Mesenteric fat pad (tissue), 1 donor: Measurements from ENCODE around the gene UMAD1. TPM values are rescaled to one million over a fixed set of nuclear protein-coding genes. Genes with fewer than 3 reads are reported as not detected.
"Not testable (repeated sequence)": the region's sequence is repeated elsewhere in the genome, so short reads cannot be mapped to it uniquely, and the experiment has no call there.

Experiments
- DNase-seq: peaks from one replicate; pipeline ENCODE4 v3.0.0-alpha.2; 2020; ENCODE audit warnings: low spot score
- total RNA-seq: library from RNA; stranded (reverse); fragmentation: NEBNext Ultra II Directional; extraction: Animal tissue kit (Norgen Biotek cat#: 25700); gene quantifications from one replicate; pipeline ENCODE4 v1.2.1, GENCODE V29; 2021
- donor health status: DM: yes; HTN: yes; CAD: no.

The UMAD1 gene
- total RNA-seq, 1 donor from 2014 or later: 9.9 TPM

DNA sequence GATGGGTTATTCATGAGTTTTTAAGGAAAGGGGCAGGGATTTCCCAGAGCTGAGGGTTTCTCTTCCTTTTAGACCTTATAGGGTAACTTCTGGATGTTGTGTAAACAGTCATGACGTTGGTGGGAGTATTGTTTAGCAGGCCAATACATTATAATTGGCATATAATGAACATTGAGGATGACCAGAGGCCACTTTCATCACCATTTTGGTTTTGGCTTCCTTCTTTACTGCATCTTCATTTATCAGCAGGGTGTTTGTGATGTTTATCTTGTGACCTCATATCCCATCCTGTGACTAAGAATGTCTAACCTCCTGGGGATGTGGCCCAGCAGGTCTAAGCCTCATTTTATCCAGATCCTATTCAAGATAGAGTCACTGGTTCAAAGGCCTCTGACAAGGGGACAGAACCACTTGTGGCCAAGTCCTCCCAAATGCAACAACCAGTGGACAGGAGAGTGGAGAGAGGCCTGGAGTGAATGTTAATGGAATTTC is 155.1 kb downstream of the UMAD1 start:
- DNase-seq: no peak

DNA sequence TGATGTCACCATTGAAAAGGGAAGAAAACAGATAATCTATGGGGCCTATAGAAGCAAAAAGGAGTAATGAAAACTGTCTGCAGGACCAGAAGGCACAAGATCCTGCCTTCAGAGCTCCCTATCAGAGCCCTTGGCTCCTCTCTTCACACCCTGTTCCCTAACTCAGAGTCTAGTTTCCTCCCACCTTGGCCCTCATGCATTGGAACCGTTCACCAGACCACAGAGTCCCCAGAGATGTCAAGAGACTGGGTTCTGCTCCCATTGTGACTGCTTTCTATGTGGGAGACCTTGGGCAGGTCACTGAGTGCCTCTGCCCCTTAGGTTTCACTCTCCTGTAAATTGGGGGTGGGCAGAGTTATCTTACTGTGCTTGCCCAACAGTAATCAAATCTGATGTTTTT is 158.0 kb downstream of the UMAD1 start:
- DNase-seq: no peak

DNA sequence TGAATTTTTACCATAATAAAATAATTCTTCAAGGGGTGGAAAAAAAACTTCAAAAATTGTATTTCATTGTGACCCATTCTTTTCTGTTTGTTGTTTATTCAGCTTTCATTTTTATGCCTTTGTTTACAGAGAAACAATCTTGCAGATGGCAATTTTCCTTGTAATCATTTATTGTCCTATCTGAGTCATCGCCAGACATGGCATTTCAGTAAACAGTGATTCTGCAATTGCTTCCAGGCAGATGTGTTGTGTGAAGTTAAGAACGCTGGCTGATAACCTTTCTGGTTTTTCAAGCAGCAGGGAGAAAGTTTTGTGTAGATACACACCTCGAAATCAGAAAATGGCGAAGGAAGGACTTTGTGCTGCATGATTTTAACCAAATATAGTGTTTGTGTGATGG is 158.6 kb downstream of the UMAD1 start:
- DNase-seq: no peak

DNA sequence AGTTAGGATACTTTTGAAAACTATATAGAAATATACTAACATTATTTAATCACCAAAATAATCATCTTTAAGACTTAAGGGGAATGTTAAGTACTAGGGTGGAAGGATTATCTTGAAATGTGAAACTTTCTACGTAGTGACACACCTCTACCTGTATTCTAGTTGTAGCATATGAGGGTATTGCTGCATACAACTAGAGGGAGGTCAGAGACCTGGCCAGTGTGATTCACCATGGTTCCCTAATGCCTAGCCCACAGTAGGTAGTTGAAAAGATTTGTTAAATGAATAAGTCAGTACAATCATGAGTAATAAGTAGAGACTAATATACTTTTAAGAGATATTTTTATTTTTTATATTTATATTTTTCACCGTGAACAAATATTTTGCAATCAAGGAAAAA is 162.0 kb downstream of the UMAD1 start:
- no peak for DNase-seq

DNA sequence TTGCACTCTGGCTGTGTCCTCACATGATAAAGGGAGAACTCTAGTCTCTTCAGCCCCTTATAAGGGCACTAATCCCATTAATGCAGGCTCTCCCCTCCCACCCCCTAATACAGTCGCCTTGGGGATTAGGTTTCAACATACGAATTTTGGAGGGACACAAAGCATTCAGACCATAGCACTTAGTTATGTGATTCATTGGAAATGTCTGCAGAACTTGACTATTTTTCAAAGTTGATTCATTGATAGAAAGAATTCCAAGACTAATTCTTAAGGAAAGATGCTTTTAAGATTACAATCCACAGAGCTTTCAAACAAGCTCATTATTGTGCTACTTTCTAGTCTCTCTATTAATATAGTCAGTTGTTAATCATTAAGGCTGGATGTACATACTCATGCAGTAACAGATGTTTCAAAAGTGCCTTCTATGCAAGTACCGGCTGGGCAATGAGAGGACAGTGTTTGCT is 163.2 kb downstream of the UMAD1 start:
- no peak for DNase-seq

DNA sequence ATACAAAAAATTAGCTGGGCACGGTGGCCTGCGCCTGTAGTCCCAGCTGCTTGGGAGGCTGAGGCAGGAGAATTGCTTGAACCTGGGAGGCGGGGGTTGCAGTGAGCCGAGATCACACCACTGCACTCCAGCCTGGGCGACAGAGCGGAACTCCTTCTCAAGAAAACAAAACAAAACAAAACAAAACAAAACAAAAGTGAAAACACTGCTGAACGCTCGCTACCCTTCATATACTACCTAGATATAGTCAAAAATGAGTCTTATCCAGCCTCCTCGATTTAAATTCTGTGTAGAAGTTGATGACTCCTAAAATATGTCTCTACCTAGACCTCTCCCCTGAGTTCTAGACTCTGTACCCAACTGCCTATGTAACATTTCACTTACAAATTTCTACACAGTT is 164.3 kb downstream of the UMAD1 start:
- DNase-seq: not testable (repeated sequence)

DNA sequence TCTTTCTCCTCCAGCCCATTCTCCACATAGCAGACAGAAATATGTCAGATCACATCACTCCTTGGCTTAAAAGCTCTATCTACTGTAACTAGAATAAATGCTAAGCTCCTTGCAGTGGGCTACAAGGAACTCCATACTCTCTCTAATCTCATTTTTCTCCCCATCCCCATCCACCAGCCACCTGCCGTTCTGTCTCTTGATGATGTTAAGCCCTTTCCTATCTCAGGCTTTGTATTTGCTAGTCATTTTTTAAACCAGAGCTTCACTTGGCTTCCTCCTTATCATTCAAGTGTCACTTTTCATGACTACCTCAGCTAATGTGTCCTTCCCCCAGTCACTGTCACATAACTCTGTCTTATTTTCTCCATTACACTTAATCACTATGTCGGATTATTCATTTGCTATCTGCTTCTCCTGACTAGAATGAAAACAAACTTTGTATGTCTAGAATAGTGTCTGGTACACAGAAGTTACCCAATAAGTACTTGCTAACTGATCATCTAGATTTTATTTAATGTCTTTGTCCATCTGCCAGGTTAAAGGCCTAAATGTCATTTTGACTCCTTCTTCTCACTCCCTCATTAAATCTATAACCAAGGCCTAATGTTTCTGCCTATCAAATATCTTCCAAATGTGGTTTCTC is 165.1 kb downstream of the UMAD1 start:
- DNase-seq: no peak

DNA sequence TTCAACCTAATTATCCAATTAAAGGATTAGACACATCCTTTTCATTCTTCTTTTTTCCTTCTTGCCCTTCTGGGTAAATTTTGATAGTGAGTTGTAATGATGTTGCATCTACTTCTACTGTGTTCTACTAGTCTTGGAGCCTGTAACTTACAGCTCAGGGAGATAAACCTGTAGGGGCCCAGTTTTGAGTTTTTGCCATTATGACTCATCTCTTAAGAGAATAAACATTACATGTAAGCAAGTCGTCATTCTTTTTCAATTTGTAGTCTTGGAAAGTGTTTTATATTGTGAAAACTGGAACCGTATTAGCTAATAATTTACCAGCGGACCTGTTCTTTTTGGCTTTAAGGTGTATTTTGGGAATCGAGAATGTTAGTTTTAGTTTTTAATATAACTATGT is 167.6 kb downstream of the UMAD1 start:
- no peak for DNase-seq

DNA sequence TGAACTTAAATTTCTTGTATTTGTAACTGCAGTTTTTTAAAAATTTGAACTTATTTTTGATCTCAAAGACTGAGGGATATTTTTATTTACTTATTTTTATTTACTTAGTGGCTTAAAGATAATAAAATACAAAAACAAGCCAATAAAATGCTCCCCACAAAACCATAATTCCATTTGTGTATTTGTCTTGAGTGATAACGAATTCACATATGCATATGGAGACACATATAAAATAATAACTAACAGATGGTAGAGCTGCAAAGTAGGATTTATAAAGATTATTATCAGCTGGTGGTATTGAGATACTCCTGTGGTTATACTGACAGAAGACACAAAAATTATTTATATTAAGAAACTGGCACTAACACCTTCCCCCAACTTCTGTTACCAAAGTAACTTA is 168.1 kb downstream of the UMAD1 start:
- DNase-seq: no peak

DNA sequence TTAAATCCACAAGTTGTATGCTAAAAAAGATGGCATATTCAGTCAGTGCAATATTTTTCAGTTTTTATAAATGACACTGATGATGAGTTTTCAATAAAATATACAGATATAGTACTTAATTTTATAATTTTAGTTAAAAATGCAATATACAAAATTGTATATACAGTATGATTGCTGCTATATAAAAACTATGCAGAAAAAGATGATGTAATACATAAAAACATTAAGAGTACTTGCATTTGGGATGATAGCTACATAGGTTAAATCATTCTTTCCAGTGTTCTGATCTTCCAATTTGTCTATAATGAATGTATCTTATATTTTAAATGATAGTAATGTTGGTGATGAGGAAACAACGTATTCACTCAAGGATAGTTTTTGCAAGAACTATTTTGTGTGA is 169.8 kb downstream of the UMAD1 start:
- no peak for DNase-seq

DNA sequence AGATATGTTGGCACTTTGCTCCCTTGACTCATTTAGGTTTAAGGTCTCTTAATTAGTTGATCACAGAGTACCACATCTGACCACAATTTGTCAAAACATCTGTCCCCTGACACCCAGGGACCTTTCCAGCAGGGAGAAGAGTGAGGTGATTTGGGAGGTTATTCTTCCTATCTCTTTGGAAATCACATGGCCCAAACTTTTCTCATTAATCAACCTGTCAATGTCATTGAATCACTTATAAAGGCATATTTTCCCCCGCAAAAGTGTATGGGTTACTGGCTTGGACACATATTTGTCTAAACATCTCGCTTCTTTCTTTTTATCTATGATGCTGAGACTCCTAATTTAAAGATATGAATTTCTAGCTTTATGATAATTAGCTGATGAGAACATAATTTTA is 170.3 kb downstream of the UMAD1 start:
- DNase-seq: no peak

DNA sequence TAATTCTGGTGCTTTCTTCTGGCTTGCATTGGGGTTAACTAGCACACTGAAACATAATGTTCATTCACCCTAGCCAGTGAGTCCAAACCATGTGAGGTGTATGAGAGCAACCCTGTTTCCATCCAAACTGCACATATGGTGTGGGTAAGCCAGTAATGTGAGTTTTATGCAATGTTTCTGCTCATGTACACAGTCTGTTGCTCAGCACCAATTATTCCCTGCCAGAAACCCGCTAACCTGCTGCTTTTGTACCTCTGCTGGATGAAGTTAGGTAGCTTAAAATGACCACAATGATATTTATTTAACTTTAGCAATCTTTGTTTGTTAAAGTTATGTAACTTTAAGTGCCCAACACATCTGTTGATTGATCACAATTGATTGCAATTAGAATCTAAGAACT is 171.6 kb downstream of the UMAD1 start:
- no peak for DNase-seq

DNA sequence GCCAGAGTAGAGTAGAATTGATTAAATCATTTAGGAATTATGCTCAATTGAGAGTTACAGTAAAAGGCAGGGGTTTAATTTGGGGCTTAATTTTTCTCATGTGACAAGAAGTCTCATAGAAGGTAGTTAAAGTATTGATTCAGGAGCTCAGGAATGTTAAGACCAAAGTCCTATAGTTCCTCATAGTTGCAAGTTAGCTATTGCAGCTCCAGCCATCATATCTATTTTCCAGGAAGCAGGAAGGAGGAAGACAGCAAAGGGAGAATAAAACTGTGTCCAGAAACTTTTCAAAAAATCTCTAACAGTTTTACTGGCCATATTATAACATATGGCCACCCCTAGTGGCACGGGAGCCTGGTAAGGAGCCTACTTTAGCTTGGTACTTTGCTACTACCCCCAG is 174.8 kb downstream of the UMAD1 start:
- DNase-seq: no peak

DNA sequence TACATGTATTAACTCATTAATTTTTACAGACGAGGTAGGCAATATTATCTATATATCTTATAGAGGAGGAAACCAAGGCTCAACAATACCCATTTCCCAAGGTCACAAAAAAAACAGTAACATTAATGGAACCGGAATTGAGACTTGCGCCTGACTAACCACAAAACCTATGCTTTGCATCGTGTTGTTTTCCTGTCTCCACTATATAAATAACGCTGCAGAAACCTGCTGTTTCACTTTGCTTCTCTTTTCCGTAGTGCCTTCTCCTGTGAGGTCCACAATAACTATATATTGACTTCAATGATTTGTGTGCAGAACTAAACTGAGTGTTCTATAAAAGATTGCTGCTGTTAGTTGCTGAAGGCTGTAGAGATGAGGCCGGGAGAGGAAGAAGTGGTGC is 175.5 kb downstream of the UMAD1 start:
- DNase-seq: no peak

DNA sequence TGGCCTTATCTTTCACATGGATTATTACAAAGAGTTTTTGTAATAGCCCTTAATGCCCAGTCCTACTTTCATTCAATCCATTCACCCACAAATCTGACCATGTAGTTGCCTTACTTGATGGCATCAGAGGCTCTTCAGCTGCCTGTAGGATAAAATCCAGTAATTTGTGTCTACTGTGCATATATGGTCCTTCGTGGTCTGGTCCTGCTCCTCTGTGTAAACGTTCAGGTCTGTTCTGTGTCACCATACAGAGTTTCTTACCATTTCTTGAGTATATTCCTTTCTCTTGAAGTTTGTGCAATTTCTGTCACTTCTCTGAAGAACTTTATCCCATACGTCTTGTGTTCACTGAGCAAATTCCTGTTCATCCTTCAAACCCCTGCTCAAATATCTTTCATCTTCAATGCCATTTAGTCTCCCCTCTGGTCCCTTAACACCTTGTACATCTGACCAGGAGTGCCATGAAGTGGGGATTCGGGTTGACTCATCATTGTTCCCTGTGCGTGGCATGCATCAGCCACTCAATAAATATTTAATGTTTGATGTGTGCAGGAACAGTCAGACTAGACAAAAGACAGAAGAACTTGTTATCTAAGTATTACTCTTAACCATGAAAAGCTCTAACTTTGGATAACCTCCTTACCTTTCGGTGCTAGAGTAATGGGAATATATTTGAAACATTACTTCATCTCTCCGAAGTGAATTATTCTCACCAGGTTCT is 176.4 kb downstream of the UMAD1 start:
- no peak for DNase-seq

DNA sequence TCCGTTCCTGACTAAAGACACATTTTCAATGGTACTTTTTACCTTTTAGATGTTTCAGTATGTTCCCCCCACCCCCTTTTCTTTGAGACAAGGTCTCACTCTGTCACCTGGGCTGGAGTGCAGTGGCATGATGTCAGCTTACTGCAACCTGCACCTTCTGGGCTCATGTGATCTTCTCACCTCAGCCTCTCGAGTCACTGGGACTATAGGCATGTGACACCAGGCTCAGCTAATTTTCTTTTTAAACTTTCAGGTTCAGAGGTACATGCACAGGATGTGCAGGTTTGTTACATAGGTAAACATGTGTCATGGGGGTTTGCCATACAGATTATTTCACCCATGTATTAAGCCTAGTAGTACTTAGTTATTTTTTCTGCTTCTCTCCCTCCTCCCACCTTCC is 177.2 kb downstream of the UMAD1 start:
- DNase-seq: no peak

DNA sequence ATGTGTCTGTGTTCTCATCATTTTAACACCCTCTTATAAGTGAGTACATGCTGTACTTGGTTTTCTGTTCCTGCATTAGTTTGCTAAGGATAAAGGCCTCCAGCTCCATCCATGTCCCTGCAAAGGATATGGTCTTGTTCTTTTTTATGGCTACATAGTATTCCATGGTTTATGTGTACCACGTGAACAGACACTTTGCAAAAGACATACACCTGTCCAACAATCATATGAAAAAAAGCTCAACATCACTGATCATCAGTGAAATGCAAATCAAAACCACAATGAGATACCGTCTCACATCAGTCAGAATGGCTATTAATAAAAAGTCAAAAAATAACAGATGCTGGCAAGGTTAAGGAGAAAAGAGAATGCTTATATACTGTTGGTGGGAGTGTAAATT is 177.6 kb downstream of the UMAD1 start:
- DNase-seq: not testable (repeated sequence)

DNA sequence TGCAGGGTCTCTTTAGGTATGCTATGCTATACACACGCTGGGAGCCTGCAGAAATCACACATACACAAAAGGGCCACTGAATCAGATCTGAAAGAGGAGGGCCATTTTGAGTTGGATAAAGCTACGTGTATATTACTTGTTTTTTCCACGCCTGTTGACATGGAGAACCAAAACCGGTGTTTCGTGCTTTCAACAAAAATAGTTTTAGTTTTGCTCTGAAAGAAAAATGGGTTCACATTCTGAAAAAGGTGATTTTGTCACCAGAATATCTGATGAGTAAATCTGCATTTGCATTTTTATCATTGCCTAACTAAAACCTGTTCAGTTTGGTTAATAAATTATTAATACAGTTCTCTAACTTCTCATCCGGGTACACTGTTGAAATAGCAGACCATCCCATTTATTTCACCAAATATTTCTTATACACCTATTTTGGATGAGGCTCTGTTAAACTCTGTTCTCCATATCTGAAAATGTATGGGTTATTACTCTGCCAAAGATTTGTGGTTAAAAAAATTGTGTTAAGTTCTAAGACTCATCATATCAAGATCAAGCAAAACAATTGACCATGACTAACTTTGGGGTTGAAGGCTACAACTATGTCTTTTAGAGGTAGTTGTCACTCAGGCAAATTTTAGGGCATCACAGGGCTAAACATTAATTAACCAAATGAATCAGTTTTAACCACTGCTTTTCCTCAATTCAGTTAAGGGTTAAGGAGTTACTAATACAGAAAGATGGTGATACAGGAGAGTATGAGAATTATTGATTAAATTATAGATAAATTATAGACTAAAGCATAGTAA is 179.1 kb downstream of the UMAD1 start:
- DNase-seq: no peak

DNA sequence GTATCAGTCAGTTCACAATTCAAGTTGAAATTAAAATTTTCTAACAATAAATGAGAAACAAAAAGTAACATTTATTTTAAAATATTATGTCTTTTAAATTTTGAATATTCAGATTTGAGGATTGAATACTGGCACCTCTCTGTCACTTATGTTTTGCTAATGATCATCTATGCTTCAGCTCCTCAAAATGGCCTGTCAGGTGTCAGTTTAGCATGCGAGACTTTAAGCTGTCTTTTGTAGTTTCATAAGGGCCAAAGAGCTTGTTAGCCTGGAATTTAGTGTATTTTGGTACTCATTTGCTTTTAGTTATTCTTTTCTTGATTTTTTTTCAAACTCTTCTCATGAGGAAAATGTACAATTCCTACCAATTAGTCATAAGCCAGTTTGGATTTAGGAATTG is 179.9 kb downstream of the UMAD1 start:
- DNase-seq: no peak

DNA sequence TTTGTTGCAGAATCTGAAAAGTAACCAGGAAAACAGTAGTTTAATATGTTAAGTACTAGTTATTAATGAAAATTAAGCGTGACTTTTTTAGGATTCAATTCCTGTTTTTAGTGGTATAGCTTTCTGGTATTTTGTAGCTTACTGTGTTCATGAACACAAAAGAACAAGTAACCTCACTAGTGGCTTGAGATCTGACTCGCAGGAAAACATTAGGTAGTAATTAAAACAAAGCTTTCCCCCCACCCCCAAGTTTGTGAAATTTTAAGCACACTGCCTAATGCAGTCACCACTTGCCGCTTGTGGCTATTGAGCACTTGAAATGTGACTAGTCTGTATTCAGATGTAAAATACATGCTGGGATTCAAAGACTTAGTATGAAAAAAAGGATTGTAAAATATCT is 180.4 kb downstream of the UMAD1 start:
- DNase-seq: no peak

DNA sequence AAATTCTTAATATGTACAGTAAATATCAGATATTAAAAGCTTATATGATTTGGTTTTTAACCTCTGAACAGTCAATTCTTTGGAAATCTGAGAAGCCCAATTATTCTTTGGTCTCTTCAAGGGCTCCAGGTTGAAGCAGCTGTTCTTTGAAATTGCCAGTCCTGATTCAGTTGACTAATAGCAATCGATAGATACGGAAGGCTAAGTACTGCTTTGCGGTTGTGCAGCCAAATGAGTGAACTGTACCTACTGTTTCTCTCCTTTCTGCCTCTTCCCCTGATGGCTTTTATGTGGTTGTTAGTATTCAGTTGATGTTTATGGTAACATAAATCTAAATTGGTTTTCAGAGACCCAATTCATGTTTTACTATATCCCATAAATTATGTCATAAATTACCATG is 181.0 kb downstream of the UMAD1 start:
- no peak for DNase-seq

DNA sequence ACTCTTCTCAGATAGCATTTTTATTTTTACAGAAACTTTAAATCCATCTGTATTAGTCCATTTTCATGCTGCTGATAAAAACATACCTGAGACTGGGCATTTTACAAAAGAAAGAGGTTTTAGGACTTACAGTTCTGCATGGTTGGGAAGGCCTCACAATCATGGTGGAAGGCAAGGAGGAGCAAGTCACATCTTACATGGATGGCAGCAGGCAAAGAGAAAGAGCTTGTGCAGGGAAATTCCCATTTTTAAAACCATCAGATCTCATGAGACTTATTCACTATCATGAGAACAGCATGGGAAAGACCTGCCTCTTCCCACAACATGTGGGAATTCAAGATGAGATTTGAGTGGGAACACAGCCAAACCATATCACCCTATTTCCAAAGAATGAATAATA is 184.7 kb downstream of the UMAD1 start:
- DNase-seq: not testable (repeated sequence)
